Amniotic epithelial cell (primary cell): ENCODE results near the gene DESI2.
A peak's percentile ranks its signal among the peaks of the same experiment; 100 is the strongest.

ENCODE experiments used
- DNase-seq: peaks from one replicate; pipeline ENCODE4 v3.0.0-alpha.2; 2010; ENCODE audit warnings: low read depth

Gene DESI2

DNA sequence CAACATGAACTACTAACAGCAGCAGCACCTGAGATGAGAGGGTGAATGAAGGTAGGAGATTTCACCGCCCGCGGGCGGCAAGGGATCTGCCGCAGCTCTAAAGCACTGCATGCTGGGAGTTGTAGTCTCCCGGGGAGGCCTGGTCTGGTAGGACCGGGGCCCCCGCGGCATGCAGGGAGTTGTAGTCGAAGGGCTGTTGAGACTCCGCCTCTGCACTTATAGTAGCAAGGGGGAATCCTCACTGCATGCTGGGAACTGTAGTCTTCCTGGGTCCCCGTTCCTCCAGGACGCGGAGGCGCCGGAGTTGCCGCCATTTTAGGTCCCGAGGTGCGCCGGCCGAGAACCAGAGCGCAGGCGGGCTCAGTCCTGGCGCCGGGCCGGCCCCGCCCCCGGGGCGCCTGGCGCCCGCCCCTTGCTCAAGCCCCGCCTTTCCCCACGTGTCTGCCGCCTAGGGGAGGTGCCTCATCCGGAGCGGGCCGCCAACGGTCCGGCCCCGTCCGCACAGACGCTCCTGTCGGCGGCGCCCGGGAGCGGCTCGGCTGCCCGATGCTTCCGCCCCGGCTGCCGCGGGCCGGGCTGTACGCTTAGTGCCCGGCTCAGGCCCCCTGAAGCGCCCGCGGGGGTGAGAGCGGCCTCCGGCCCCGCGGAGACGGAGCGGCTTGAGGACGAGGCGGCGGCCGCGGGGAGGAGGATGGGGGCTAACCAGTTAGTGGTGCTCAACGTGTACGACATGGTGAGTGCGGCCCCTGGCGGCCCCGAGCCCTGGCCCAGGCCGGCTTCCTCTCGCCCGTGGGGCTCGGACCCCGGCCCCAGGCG is at the start of gene DESI2:
TSS of gene DESI2 (plus strand) at position 504 of the 816 bp plus-strand sequence. CDS start at position 692, 188 bp downstream.
- peak; percentile 99 for DNase-seq

DNA sequence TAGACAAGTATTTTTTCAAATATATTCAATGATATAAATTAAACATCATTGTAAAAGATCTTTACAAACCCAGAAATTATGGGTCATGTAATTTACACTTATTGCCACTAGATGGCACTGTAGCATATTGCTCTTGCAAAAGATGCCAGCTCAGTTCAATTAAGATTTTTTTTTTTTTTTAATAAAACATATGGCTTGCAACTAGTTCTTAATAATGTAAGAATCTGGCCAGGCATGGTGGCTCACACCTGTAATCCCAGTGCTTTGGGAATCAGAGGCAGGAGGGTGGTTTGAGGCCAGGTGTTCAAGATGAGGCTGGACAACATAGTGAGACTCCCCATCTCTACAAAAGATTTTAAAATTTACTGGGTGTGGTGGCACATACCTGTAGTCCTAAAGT is 49.4 kb upstream of the DESI2 start:
- peak; percentile 32 for DNase-seq

DNA sequence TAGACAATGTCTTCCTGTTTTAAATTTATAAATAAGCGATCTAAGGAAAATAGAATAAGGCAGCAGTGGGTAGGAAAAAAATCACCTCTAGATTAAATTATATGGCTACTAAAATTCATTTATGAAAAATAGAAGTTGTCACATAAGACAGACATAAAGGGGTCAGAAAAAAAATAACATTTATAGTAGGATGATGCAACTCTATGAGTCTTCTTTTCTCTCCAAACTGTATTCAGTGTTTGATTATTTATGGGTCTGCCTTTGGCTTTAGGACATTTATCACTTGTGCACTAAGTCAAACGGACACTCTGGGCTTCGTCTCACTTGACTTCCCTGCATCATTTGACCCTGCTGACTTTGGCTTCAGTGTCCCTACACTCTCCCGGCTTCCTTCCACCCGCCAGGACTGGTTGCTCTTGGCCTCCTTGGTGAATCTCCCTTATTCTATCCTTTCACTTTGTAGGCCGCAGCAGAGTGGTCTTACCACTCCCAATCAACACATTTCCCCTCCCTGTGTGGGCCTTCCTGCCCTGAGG is 47.0 kb upstream of the DESI2 start:
- no peak for DNase-seq

DNA sequence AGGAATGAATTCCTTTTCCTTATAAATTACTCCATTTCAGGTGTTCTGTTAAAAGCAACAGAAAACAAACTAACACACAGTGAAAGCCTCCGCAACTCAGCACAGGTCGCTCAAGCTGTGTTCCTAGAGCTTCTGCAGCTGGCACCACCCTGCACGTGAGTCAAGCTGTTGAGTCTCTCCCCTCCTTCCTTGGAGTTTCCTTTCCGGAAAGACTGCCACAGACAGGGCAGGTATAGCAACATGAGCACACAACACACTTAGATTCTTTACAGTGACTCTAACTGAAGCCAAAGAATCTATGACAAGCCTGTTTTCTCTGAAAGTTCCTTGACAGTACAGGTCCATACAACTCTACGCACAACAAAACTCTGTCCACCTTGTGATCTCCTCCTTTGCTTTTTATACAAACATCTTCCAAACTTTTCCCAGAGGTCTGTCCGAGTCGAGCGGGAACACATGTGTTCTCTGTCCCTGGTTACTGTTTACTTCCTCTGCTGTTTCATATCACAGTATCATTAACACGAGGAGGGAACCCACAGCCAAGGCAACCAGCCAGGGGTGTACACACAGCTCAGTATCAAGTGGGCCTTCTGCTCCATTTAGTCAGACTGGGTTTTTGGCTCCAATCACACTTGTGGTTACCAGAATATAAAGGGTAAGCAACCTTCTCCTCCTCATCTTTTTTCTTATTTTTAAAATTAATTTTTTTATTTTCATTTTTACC is 38.7 kb upstream of the DESI2 start:
- no peak for DNase-seq

DNA sequence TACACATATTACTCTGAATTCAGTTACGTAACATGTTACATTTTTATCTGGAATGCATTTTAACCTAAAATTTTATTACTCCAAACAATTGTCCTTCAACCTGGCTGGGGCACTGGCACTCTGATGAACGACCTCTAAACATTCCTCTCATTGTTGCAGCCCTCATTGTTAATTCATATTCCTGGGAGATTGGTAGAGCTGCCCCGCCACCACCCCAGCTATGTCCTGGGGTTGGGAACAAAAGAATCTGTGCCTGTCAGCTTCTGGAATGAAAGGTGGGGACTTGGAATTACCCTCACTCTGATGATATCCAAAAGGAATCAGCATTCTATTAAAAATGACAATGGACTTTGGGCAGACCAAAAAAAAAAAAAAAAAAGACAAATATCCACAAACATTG is 38.0 kb upstream of the DESI2 start:
- DNase-seq = no peak

DNA sequence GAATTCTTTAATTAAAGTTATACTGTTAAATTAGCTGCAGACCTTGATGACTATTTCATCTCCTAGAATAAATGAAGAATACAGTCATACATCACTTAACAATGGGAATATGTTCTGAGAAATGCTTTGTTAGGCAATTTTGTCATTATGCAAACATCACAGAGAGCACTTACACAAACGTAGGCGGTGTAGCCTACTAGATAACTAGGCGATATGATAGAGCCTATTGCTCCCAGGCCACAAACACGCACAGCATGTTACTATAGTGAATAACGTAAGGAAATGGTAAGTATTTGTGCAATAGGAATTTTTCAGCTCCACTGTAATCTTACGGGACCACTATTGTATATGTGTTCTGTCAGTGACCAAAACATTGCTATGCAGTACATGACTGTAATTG is 37.6 kb upstream of the DESI2 start:
- DNase-seq = no peak

DNA sequence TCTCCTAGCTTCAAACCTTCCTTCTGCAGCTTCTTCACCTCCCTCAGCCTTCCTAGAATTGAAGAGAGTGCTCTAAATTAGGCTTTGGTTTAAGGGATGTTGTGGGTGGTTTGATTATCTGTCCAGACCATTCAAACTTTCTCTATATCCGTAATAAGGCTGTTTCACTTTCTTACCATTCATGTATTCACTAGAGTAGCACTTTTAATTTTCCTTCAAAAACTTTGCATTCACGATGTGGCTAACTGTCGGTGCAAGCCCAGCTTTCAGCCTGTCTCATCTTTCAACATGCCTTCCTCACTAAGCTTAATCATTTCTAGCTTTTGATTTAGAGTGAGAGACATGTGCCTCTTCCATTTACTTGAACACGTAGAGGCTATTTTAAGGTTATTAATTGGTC is 26.2 kb upstream of the DESI2 start:
- DNase-seq = no peak

DNA sequence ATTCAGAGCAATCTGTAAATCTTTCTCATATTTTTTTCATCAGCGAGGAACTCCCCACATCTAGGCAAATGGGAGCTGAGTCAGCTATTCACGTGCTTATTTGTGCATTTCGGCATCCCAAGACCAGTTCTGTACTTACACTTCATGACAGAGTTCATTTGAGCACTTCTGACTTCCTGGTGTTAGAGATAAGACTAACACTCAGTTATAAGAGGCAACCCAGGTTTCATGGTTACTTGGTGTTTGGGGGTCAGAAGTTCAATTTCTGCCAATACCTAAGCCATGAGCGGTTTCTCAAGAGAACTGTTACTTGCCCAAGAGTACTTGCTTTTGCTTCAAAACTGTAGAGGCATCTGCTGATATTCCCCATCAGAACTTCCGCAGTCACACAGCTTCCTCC is 24.1 kb upstream of the DESI2 start:
- DNase-seq = peak; percentile 20

DNA sequence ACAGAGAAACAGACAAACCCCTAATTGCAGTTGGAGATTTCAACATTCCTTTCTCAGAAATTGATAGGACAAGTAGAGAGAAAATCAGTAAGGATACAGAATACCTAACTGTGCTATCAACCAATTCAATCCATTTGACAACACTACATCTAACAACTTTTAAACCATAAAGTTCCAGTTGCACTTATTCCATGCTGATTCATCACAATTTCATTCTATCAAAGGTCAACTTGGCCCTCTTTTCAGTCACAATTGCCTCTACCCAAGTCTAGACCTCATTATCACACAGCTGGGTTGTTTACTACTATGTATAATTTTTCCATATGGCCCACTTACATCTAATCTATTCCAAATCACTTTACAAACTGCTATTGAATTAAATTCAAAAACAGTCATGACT is 19.8 kb upstream of the DESI2 start:
- no peak for DNase-seq

DNA sequence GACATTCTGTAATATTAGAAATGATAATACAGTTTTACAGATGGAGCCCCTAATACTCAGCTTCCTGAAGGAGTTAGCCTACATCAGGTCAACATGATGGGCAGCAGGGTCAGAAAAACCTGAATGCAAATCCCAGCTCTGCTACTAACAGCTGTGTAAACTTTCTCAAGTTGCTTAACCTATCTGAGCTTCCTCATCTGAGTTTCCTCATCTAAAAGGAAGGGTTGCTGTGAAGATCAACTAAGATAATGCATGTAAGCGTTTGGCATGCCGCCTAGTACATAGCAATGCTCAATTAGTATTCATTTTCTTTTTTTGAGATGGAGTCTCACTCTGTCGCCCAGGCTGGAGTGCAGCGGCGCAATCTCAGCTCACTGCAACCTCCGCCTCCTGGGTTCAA is 18.4 kb upstream of the DESI2 start:
- DNase-seq = no peak

DNA sequence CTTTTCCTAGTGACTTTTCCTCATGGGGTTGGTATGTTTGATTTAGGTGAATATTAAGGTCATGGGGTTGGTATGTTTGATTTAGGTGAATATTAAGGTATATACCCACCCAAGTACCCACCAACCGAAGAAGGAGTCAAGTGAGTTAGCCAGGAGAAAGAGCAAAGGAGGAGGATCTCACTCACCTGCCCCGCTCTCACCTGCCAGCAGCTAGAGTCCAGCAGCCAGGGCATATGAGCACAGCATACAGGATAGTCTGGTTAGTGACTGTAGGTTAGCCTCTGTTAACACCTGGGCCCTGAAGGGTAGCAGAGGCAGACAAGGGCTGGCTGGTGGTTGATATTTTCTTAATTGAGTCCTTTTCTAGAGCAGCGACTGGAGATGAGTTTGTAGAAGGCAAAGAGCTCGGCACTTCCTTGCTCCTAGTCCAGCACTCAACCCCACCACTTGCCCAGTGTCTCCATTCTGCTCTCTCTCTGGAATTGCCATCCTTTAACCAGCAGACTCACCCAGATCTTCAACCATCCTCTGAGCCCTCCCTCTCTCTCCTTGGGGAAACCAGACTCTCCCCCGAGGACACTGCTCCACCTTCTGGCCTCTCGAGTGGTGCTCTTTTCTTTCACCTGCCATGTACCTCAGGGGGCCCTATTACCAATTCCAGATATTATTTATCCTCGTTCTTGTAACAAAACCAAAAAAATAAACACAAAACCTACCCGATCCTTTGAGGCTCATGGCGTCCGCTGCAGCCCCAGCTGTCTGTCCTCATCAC is 16.3 kb upstream of the DESI2 start:
- DNase-seq = no peak

DNA sequence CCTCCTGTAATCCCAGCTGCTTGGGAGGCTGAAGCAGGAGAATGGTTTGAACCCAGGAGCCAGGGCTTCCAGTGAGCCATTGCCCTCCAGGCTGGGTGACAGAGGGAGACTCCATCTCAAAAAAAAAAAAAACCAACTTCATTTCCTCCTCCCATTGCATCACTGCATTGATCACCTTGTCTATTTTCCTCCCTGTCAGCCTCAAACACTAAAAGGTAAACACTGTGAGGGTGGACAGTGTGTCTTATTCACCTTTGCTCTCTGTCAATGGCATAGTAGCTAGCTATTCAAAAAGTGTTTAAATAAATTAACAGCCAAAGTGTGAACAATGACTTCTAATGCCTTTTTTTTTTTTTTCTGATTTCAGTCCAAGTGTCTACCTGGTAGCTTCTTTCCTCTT is 13.4 kb upstream of the DESI2 start:
- DNase-seq = no peak

DNA sequence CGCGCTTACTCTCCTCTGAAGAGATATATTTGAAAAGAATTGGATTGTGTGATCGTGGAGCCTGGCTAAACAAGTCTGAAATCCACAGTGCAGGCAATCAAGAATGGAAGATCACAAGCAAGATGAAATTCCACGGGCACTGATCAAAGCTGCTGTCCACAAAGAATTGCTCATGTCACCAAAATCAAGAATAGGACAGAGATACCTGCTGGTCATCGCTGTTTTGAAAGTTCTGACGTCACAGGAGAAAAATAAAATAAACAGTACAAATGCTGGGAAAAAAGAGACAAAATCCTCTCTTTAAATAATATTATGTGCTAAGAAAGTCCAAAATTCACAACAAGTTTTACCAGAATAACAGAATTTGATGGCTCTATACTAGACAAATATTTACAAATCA is 12.0 kb upstream of the DESI2 start:
- no peak for DNase-seq

DNA sequence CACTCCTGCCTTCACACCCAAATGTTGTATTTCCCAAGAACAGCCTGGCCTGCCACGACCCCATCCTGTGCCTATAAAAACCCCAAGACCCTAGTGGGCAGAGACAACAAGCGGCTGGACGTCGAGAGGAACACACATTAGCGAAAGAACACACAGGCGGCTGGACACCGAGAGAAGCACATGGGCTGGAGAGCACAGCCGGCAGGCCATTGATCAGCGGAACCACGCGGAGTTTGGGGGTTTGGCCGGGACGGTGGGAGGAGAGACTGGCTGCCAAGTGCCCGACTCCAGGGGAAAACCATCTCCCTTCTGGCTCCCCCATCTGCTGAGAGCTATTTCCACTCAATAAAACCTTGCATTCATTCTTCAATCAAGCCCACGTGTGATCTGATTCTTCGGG is 10.4 kb upstream of the DESI2 start:
- DNase-seq = no peak

DNA sequence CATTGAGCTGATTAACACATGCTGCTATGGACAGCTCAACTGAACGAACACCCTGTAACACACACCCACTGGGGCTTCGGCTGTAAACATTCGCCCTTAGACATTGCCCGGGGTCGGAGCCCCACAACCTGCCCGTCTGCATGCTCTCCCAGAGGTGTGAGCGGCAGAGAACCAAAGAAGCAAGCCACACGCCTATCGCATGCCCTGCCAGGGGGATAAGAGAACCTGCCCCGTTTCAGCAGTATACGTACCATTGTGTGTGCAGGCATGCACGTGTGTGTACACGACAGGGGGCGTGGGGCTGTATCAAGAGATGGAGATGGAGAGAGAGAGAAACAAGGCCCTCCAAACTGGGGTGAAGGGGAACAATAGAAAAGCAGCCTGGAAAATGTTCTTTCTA is 9.9 kb upstream of the DESI2 start:
- no peak for DNase-seq

DNA sequence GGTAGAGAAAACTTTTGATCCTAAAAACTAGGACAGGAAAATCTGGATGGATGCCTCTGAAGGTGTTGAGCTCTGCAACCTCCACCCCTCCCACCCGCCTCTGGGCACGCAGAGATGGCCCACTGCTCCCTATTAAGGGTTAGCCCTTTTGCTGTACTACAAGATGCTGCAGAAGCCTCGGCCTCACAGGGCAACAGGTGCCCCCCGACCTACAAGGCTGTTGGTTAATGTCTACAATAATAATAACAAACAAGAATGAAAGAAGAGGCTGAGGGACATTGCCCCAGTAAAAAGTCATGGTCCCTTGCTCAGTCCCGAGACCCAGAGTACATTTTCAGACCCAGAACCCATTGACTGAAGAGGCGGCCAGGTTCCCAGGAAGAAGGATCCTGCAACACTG is 7.5 kb upstream of the DESI2 start:
- DNase-seq = no peak

DNA sequence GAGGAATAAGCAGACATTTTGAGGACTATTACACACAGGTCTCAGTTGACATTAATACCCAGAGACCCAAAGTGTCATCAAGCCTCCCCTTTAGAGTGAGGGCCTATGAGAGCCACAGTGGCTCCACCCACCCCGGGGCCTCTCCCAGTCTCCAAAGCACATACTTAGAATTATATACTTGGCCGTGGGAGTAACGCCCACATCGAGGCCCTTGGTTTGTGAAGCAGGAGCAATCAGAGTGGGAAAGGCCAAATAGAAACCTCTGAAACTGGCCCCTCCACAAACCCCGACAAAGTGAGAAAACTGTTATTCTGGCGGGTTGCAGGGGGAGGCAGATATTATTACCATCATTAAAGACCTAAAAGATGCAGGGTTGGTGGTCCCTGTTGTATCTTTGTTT is 7.0 kb upstream of the DESI2 start:
- DNase-seq = no peak

DNA sequence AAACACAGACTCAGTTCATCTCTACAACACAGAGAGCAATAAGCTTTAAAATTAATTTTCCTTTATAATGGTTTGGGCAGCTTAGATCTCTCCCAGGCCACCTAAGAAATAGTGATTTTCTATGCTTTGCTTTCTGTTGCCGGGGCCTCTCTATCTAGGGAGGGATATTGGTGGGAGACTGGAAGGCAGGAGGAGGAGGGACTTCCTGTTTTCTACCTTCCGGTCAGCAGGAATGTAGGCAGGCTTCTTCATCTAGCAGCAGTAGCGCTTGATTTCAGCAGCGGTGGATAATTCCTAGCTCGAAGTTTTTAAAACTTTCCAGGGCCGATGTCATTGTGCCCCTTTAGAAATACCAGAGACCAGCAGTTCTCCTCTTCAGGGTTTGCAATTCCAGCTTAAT is 5.1 kb upstream of the DESI2 start:
- DNase-seq = peak; percentile 9

DNA sequence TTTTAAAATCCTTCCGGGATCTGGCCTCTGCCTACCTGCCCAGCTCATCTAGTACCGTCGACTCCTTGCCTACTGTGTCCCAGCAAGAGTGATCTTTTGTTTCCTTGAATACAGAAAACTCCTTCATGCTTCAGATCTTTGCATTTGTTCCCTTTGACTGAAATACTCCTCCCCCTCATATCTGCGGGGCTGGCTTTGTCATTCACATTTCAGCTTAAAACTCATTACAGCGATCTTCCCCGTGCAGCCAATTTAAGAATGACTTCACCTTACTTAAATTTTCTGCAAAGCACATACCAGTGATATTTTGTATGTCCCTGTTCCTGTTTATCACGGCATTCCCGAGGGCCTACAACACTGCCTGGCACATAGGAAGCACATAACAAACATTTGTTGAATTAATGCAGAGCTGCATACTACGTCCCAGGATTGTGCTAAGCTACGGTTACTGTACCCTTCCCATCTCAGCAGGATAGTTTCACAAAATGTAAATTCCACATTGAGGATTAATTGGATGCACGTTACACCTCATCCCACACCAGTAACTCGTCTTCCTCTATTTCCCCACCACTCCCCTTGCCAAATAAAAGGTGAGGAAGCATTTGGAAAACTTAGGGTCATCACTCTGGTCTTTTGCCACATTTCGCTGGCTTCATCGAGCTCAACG is 837 bp upstream of the DESI2 start:
- DNase-seq = peak; percentile 35

DNA sequence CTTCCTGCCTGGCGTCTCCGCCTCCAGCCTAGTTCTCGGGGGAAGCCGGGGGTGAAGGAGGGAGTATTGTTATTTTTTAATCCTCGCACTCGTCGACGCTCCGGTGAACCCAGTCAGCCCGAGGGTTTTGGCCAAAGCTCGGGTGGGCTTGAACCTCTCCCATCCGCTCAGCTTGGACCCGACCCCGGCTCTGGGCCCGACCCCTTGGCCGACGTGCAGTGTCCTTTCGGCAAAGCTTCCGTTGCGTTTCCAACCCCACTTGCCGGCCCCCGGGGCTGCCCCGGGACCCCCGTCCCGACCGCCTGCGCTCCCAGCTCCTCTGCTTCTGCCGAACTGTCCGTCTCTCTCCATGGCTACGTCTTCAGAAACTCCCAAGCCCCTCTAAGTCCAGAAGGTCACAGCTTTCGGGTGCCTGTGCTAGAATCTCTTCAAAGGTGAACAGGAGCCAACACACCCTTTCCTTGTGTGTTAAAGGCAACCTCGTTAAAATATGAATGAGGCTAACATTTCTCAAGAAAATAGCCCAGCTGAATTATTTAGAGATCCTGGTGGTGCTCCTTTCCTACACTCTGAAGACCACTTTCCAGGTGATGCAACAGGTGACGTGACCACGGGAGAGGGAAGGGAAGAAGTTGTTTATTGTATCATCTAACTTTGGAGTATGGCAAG is 647 bp downstream of the DESI2 start:
- peak; percentile 29 for DNase-seq
